ENCODE data around the gene STXBP5L.
"Not testable (repeated sequence)": the region's sequence is repeated elsewhere in the genome, so short reads cannot be mapped to it uniquely, and the experiment has no call there.

The STXBP5L gene

GRCh38 chr3:120908030-120908794 is at the start of gene STXBP5L:
TSS of gene STXBP5L (plus strand) at chr3:120908205. CDS start at chr3:120909579, 1,374 bp downstream.
- no peak for DNase-seq

- no peak for DNase-seq
Measured at GRCh38 chr3:120858521-120858920, 49.5 kb upstream of the STXBP5L start.

- no peak for DNase-seq
Measured at GRCh38 chr3:120864541-120864940, 43.5 kb upstream of the STXBP5L start.

- DNase-seq: no peak
Measured at GRCh38 chr3:120875507-120875906, 32.5 kb upstream of the STXBP5L start.

- no peak for DNase-seq
Measured at GRCh38 chr3:120875989-120876388, 32.0 kb upstream of the STXBP5L start.

GRCh38 chr3:120879411-120879810 is 28.6 kb upstream of the STXBP5L start:
- no peak for DNase-seq

GRCh38 chr3:120892921-120893320 is 15.1 kb upstream of the STXBP5L start:
- DNase-seq: no peak

GRCh38 chr3:120894316-120895057 is 13.5 kb upstream of the STXBP5L start:
- no peak for DNase-seq

GRCh38 chr3:120901716-120902115 is 6.3 kb upstream of the STXBP5L start:
- DNase-seq: not testable (repeated sequence)

- DNase-seq: no peak
Measured at GRCh38 chr3:120903221-120903620, 4.8 kb upstream of the STXBP5L start.

- DNase-seq: no peak
Measured at GRCh38 chr3:120907659-120908029, 361 bp upstream of the STXBP5L start.

- DNase-seq: no peak
Measured at GRCh38 chr3:120908795-120909601, 993 bp downstream of the STXBP5L start.

GRCh38 chr3:120909602-120909878 is 1.5 kb downstream of the STXBP5L start:
- DNase-seq: no peak

- DNase-seq: no peak
Measured at GRCh38 chr3:120926146-120926545, 18.1 kb downstream of the STXBP5L start.

GRCh38 chr3:120928991-120929390 is 21.0 kb downstream of the STXBP5L start:
- no peak for DNase-seq

- no peak for DNase-seq
Measured at GRCh38 chr3:120931593-120931992, 23.6 kb downstream of the STXBP5L start.

- DNase-seq: no peak
Measured at GRCh38 chr3:120956143-120956542, 48.1 kb downstream of the STXBP5L start.

GRCh38 chr3:120982608-120983320 is 74.8 kb downstream of the STXBP5L start:
- DNase-seq: no peak

- DNase-seq: no peak
Measured at GRCh38 chr3:120983321-120983665, 75.3 kb downstream of the STXBP5L start.

- DNase-seq: no peak
Measured at GRCh38 chr3:120983841-120984240, 75.8 kb downstream of the STXBP5L start.

GRCh38 chr3:120985242-120985641 is 77.2 kb downstream of the STXBP5L start:
- DNase-seq: no peak

GRCh38 chr3:120988994-120989393 is 81.0 kb downstream of the STXBP5L start:
- DNase-seq: no peak

- DNase-seq: no peak
Measured at GRCh38 chr3:121018917-121019321, 110.9 kb downstream of the STXBP5L start.
